HuH-7.5 (cell line): ENCODE results near the gene ARMH3.
A peak's percentile ranks its signal among the peaks of the same experiment; 100 is the strongest.

Source experiments
- DNase-seq: peaks from one replicate; pipeline ENCODE4 v3.0.0; 2011; ENCODE audit warnings: low spot score

ARMH3 gene

GRCh38 chr10:101895781-101896180 is 160.2 kb downstream of the ARMH3 start:
- DNase-seq = no peak

DNA sequence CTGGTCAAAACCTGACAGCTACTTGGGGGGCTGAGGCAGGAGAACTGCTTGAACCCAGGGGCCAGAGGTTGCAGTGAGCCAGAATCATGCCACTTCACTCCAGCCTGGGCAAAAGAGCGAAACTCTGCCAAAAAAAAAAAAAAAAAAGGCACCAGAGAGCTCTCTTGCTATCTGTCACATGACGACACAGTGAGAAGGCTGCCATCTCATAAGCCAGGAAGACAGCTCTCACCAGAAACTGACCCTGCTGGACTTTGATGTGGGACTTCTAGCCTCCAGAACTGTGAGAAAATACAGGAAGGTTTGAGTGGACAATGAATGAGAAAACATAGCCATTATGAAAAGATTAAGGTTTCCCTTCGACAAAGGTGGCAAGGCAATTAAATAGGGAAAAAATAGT is 161.2 kb downstream of the ARMH3 start:
- DNase-seq = no peak

DNA sequence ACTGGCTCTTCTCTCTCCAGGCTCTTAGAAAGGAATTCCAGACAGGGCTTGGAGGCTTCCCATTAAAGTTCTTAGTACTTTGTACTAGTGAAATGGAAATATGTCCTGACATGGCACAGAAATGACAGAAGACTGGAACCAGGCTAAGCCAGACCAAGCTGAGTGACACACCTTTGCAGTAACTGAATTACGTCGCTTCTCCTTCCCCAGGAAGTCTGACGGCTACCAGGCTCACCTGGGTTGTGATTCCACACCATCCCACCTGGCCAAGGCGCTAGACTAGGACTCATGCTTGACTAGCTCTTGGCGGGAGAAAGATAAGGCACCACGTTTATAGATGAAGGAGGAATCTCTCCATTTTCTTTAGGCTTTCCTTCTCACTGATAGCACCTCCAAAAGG is 161.7 kb downstream of the ARMH3 start:
- no peak for DNase-seq

DNA sequence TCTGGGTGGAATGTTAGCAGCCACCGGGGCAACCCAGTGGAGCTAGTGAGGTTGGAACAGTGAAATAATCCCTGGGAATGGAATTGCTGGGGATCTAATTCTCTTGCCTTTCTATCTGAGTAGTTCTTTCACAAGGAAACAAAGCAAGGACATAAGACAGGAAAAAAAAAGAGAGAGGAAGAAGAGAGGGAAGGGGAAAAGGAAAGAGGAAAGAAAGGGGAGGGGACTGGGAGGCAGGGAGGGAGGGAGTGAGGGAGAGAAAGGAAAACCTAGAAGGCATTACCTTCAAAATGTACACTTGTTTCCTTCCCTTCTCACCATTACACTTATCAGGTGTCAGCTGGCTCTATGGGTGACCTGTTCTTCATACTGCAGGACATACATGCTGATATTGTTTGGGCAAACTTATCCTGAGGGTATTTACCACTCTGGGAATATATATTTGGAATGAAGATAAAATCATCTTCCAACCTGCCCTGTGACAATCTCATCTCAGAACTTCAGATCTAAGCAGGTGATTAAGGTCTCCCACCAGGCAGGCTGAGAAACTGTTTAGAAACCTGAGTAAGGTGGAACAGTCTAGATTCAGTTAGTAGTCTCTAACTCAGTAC is 162.4 kb downstream of the ARMH3 start:
- DNase-seq = no peak

DNA sequence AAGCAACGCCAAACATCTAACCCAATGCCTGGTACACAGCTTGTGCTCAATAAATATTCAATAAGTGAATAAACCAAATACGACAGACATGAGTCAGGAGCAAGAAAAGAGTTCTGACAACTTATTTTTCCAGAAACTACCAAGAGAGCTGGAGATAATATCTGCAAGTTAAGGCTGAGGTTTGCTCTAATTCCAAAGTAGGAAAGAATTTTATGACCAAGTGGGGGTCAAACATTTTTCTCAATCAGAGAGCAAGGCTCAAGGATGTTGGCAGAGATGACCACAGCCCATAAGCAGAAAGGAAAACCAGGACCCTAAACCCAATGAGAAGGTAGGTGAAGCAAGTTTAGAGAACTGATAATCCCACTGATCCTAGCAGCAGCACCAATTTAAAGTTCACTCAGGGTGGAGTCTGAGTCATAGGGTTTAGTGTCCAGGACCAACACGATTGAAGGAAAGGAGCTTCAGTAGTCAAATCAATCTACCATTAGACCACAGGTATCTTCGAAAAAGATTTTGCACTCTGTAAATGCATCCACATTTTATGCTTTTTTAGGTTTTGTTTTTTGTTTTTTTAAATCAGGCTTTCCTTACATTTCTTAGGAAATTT is 163.1 kb downstream of the ARMH3 start:
- DNase-seq = no peak

DNA sequence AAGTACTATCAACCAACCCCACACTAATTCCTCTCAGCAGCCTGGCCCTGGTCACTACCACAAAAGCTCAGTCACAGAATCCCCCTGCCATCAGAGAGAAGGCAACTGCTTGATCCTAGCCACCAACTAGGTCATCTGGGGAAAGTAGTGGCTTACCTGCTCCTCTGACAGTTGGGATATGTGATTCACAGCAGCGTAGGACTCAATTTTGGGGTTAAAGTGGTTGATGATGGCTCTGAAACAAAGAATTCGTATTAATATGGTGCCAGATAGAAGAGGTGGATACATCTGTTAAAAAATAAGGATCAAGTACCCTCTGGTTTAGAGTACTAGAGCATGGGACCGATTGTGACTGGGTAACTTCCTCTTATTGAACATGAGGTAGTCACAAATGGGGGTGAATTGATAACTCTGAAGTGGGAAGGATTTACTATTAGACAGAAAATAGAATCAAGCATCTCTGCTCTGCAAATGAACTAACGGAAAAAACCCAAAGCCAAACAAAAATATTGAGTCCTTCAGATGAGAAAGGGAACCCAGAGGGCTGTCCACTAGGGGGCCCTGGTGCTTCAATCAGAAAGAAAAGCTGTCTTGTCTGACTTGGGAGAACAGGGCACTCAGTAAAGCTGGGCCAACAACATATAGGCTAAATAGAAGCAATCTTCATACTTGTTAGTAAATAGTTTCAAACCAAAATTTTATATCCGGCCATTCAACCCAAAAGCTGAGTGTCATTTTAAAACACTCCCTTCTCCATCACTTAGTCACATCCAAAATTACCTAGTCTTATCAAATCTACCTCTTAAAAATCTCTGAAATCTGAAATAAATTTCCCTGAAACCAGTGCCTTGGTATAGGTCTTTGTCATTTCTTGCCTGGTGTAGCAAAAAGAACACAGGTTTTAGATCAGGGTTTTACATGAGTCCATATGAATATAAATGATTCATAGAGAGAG is 166.4 kb downstream of the ARMH3 start:
- peak; percentile 49 for DNase-seq

GRCh38 chr10:101888251-101888949 is 167.6 kb downstream of the ARMH3 start:
- no peak for DNase-seq

DNA sequence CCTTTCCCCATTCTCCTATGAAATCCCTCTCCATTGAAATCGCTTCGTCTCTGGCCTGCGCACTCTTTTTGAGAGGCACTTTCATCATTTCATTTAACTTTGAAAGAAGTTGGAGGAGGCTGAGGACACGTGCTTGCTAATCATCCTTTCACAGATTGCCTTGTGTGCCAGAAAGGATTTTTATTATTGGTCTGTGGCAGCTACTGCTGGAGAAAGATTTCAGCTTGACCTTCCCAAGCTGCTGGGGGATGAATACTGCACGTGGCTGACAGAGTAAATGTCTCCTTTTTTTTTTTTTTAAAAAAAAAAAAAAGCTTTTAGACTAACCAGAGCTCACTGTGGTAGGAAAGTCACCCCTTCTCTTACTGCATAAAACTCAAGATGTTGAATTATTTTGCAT is 168.2 kb downstream of the ARMH3 start:
- DNase-seq = no peak

- DNase-seq = no peak
Observed at GRCh38 chr10:101886521-101887312, 169.3 kb downstream of the ARMH3 start.

- DNase-seq = no peak
Observed at GRCh38 chr10:101881036-101881774, 174.8 kb downstream of the ARMH3 start.

DNA sequence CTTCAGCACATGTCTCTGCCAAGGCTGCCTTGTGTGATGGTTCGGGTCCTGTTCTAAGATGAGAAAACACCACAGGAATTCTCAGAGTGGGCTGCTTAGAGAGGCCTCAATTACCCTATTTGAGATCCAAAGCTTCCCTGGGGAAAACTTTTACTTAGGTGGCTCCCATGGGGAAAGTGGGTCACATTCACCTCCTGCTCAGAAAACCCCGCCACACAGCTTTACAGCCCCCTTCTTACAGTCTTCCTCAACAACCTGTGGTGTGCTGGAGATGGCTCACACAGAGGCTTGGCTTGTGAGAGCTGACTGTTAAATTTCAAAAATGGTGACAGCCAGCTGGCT is 175.8 kb downstream of the ARMH3 start:
- DNase-seq = no peak

GRCh38 chr10:101879456-101880231 is 176.3 kb downstream of the ARMH3 start:
- no peak for DNase-seq

DNA sequence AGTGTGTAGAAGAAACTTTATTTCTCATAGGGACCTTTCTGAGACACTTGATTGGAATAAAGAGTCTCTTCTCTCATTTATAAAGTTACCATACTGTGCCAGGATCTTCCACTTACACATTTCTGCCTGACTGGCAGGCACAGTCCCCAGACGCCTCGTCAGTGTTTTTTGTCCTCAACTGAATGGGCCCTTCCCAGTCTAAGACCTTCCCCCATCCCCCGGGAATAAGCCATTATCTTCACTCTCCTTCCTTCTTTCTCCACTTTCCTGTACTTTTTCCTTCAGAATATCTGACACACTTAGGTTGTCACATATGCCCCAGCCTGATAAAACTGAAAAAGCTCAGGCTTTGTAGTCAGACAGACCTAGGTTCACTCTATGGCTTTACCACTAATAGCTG is 177.1 kb downstream of the ARMH3 start:
- no peak for DNase-seq

GRCh38 chr10:101875068-101875688 is 180.8 kb downstream of the ARMH3 start:
- DNase-seq = no peak

GRCh38 chr10:101874252-101874651 is 181.7 kb downstream of the ARMH3 start:
- no peak for DNase-seq

DNA sequence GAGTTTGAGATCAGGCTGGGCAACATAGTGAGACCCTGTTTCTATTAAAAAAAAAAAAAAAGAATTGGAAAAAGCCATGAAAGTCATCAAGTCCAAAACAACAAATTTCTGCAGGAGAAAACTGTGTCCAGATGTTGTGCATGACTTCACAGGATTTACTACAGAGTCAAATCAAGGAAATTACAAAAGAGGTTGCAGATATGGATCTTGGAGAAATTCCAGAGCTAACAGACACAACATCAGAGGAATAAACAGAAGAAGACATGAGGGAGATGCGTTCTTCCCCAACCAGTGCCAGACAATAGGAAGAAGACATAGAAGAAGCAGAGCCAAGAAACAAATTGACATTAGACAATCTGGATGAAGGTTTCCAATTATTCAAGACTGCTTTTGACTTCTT is 188.0 kb downstream of the ARMH3 start:
- DNase-seq = no peak

- DNase-seq = no peak
Observed at GRCh38 chr10:101859530-101859929, 196.4 kb downstream of the ARMH3 start.

DNA sequence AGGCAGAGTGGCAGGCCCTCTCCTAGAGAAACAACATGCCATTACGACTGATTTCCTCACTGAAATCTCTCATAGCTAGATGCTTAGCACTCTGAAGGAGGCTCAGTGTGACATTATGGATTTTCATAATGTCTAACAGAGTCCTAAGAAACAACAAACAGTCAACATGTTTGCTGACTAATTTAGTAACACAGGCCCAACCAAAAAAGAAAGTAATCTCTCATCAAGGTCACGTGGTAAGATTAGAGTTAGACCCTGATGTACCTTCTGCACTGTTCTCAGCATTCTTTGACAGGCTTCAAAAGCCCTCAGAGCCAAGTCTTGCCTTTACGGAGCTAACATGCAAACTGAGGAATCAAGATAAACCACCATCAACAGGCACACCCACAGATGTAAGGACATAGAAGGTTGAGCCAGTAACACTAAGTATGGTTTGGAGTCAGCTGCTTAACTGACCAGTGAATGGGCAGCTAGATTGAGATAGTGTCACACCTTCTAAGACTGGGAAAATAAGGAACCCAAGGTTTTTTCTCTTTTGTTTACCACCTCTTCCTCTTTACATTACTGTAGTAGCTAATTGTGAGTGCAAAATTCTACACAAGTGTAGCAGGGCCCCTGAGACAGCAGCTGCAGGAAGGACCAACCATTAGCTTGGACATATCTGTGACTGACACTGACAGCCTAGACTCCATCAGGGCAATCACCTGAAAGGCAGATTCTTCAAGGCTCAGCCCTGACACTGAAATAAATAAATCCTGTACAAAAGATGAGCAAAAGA is 197.1 kb downstream of the ARMH3 start:
- DNase-seq = no peak
